GM21723 (cell line): ENCODE results near the gene SCYL1.
"Not testable (repeated sequence)": the region's sequence is repeated elsewhere in the genome, so short reads cannot be mapped to it uniquely, and the experiment has no call there.

Experiments
- ATAC-seq: cut with Tn5 transposase; IDR thresholded peaks from one replicate; pipeline ENCODE4 v1.9.1; 2021; ENCODE audit warnings: mild to moderate bottlenecking, moderate library complexity; ENCODE audit not compliant: unreplicated experiment

Gene SCYL1

DNA sequence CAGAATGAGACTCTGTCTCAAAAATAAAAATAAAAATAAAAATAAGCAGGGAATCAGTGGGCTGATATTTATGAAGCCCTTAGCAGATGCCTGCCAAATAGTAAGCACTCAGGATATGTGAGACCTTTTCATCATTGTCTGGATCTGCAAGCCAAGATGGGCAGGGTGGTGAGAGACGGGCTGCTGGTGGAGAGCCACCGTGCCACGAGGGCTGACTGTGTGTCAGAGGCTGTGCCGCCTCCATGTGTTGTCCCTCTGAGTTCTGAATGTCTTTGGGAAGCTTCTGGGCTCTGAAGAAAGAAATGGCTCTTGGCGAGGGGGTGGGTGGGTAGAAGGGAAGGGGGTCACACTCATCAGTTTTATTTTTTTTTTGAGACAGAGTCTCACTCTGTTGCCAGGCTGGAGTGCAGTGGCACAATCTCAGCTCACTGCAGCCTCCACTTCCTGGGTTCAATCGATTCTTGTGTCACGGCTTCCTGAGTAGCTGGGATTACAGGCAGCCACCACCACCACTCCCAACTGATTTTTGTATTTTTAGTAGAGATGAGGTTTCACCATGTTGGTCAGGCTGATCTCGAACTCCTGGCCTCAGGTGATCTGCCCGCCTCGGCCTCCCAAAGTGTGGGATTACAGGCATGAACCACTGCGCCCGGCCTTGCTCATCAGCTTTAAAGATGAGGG, 40.1 kb downstream of the SCYL1 start:
- ATAC-seq: not testable (repeated sequence)

DNA sequence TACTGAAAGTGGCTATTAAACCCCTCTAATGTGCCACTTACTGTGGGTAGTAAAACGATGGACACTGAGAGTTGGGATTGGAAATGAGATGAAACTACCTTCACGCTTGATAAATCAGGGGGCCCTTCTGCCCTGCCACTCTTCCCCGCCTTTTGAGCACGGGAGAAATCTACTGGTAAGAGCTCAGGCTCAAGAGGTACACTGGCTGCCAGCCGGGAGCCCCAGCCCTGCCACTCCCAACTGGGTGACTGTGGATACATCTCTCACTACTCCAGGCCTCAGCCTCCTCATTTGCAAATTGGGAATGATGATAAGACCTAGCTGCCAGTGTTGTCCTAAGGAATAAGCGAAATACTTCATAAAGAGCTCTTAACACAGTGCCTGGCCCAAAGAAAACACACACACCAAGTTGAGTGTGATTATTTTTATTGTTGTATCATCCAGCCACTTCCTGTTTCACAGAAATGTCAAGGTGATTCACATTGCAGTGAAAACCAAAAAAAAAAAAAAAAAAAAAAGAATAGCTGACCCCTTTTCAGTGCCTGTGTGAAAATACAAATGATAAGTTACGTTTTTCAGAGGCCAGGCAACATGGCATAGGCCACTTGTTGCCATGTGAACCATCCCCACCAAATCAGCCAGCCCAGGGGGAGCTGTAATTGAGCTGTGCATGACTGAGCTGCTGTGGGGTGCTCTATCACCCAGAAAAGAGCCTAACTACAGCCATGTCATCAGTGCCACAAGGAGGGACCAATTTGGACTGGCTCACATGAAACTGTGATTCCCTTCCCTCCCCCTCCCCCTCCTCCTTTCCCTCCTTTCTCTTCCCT, 41.0 kb downstream of the SCYL1 start:
- no peak for ATAC-seq

DNA sequence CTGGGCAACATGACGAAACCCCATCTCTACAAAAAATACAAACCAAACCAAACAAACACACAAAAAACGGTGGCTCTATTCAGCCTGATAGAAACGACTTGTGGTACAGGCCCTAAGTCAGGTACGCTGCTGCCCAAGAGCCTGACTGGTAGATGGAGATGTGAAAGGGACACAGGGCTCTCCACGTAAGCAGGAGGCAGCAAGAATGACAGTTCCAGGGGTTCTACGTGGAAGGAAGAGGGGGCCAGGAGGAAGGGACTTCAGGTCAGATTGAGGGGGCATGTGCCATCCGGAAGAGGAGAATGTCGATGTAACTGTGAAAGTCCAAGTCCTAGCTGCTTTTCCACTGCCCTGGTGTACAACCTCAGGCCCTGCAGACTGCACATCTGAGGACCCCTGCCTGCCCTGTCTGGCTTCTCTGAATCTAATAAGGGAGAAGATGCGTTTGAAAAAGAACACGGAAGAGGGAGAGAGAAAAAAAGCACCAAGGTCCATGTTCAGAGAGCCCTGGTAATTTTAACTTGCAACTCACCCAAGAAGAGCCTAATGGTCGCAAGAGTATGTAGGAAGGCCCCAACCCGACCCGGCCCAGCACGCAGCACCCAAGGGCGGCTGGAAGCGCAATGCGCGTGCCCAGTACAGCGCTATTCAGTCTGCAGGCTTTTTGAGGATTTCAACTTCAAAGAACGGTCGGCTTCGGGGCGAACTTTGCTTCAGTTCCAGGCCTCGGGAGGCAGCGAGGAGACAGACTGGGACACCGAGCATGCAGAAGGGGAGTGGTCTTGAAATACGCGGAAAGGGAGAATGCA, 44.5 kb downstream of the SCYL1 start:
- ATAC-seq: no peak

DNA sequence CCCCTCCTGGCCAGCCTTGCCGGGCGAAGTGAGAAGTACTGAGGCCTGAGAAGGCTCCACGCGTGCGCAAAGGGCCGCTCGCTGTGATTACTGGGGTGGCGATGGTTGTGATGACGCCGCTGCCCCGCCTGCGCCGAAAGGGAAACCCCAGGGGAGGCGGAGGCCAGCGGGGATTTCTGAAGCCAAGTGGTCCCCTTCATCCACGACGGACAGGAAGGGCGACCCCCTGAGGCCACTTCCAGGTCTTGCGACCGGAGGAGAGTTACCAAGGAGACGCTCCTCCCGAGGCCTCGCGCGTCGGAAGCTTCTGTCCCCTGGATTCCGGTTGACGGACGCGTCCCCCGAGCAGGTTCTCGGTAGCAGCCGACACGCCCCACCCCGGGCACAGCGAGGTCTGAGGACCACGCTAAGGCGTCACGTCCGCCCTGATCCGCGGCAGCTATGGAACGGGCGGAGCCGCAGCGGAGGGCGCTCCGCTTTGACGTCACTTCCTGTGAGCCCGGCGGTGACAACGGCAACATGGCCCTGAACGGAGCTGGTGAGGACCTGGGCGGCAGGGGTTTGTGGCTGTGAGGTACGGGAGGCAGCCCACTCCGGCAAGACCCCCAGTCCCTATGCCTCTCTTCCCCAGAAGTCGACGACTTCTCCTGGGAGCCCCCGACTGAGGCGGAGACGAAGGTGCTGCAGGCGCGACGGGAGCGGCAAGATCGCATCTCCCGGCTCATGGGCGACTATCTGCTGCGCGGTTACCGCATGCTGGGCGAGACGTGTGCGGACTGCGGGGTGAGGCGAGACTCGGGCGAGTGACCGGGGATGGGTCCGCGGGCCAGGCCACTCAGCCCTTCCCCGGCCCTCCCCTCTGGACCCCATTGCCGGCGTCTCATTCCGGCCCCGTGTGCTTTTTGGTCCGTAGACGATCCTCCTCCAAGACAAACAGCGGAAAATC, 45.4 kb downstream of the SCYL1 start, which contains the start of gene ZNRD2:
Gene ZNRD2, plus strand, starts transcription at position 505 of the 946 bp plus-strand sequence. Its CDS starts 15 bp downstream, at position 520.
- peak; percentile 63 for ATAC-seq

- no peak for ATAC-seq
These were observed 46.5 kb downstream of the SCYL1 start for GRCh38 chr11:65571420-65571819.

DNA sequence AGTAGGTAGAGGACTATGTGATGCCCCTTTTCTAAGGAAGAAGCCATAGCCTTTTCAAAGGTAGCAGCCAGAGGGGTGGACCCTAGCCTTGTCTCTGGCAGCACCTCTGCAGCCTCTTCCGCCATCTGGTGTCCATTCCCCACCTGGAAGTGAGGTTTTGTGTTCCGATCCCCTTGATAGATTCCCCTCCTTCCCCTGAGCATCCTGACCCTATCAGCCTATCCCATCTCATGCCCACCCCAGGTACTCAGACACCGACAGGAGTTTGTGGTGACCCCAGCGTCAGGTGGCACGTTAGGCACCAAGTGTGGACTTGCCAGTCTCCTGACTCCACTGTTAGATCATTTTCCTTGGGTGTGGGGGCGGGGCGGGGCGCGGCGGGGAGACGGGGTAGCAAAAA, 47.1 kb downstream of the SCYL1 start:
- no peak for ATAC-seq

- no peak for ATAC-seq
These were observed 47.6 kb downstream of the SCYL1 start, which contains the start of gene FAM89B for GRCh38 chr11:65572356-65573051. Gene FAM89B, plus strand, starts transcription at chr11:65572538. Its CDS starts 132 bp downstream, at chr11:65572670.

- ATAC-seq: no peak
These were observed 48.7 kb downstream of the SCYL1 start for GRCh38 chr11:65573391-65574079.

DNA sequence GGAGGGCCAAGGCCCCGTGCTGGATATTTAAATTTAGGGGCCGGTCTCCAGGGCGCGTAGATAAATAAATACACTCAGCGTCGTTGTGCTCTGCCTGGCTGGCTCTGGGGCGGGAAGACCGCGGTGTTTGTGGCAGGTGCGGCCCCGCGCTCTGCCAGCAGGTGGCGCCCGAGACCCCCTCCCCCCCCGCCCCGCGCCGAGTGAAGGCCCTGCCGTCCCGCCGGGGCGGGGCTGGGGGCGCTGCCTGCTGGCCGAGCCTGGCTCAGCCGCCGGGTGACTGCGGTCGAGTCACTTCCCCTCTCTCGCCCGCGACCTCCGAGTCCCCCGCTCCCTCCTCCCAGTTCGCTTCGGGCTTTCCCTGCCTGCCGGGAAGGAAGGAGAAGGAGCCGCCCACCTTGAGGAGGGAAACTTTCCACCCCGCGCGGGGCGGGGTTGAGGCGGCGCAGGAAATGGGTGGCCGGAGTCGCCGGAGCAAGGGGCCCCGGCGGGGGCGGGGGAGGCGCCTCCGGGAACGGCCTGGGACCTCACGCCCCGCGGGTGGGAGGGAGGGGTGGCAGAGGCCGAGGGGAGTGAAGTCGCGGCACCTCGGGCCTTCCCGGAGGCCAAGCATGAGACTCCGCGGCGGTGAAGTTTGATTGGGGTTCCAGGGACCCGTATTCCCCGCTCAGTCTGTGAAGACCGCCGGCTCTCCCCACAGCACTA, 49.4 kb downstream of the SCYL1 start:
- peak; percentile 29 for ATAC-seq

- ATAC-seq: no peak
These were observed 50.1 kb downstream of the SCYL1 start for GRCh38 chr11:65574811-65575567.

- peak; percentile 27 for ATAC-seq
These were observed 50.8 kb downstream of the SCYL1 start, which contains the start of gene EHBP1L1 for GRCh38 chr11:65575568-65576231. Gene EHBP1L1, plus strand, starts transcription at chr11:65576053. Its CDS starts 250 bp downstream, at chr11:65576303.

GRCh38 chr11:65576232-65576866, 51.5 kb downstream of the SCYL1 start:
- ATAC-seq: no peak

DNA sequence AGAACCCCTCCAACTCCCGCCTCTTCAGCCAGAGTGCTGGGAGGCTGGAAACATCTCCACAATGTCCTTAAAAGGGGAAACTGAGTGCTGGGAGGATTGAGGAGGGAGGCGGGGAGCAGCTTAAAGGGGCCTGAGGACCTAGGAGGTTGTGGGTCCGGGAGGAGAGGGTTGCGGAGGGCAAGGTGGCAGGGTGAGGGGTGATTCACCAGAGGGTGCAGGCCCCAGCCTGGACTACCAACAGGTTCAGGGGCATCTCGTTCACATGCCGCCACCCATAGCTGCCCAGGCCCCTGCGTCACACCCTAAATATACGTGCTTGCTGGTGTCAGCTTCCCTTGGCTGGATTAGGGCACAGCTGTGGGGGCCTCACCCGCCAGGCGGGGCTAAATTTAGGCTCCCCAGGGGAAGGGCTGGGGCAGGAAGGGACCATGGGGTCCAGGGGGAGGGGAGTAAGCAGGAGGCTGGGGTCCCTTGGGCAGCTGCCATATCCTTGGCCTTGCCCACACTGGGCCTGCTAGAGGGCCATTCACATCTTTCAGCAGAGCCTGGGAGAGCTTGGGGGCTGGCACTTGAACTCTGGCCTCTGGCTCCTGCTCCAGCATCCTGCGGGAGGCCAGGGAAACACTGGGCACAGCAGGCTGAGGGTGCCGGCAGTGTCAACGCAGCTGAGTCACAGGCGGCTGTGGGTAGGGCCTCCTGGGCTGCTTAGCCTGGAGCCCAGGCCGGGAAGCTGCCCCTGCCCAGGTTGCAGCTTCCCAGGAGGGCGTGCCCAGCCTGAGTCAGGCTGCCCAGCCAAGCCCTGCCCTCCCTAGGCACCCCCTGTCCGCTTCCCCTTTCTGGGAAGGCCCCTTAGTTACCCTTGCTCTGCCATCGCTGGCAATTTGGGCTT, 52.2 kb downstream of the SCYL1 start:
- no peak for ATAC-seq

DNA sequence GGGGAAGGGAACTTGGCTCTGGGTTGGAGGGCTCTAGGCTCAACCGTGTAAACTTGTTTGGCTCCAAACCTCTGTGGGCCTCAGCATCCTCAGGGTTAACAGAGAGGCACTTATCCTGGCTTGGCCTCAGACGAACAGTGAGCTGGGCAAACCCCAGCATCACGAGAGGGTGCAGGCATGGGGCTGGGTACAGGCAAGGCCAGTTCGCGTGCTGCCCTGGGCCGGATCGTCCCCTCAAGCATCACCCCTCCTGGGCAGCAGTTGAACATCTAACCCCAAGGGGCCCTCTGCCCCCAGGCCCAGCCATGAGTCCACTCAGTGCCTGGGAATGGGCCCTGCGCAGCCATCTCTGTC, 52.9 kb downstream of the SCYL1 start:
- no peak for ATAC-seq

GRCh38 chr11:65578134-65578533, 53.3 kb downstream of the SCYL1 start:
- no peak for ATAC-seq

DNA sequence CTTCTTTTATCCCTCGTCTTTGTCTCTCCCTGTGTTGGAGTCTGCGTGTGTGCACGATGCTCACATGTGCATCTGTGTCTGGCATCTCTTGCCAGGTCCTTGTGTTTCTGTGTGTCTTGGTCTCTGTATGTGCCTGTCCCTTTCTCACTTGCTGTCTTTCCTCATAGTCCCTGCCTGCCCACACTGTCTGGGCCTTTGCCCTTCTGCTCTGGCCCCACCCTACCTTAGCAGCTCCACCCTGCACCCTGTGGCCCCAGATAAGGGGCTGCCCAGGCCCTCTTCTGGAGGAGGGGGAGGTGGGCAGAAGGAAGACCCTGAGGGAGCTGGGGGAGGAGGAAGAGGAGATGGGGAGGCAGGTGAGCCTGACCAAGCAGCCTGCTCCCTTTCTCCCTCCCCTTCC, 53.8 kb downstream of the SCYL1 start:
- ATAC-seq: no peak
